NB4 (cell line): ENCODE results near the gene CLMN.

Experiments used
- POLR2A ChIP-seq: IDR thresholded peaks from 2 replicates; pipeline ENCODE4 v1.6.1; 2011; ENCODE audit warnings: mild to moderate bottlenecking; ENCODE audit not compliant: insufficient read length; ENCODE audit errors: extremely low read depth
- TF ChIP-seq, protein P1 (sequence below): IDR thresholded peaks from one replicate; pipeline ENCODE4 v1.5.1; 2012; ENCODE audit warnings: low read depth, low read length

DNA sequence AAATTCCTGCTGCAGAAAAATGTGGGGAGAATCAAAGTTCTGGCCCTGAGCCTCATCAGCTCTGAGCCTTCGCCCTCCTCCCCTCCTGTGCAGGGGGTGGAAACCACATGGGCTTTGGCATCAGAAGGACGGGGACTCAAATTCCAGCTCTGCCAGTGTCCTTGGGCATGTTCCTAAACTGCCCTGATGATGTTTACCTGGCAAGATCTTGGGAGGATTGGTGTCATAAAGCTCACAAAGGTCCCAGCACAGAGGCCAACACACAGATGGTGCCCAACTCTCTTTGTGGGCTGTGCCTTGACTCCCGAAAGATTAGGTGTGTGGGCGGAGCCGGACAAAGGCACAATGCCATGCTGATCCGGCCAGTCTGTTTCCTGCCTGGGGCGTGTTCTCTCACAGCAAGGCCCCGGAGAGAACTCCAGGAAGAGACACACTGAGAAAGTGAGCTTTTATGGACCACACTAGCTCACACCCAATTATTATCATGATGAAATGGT is 20.5 kb upstream of the CLMN start:
- TF ChIP-seq, protein P1, sequence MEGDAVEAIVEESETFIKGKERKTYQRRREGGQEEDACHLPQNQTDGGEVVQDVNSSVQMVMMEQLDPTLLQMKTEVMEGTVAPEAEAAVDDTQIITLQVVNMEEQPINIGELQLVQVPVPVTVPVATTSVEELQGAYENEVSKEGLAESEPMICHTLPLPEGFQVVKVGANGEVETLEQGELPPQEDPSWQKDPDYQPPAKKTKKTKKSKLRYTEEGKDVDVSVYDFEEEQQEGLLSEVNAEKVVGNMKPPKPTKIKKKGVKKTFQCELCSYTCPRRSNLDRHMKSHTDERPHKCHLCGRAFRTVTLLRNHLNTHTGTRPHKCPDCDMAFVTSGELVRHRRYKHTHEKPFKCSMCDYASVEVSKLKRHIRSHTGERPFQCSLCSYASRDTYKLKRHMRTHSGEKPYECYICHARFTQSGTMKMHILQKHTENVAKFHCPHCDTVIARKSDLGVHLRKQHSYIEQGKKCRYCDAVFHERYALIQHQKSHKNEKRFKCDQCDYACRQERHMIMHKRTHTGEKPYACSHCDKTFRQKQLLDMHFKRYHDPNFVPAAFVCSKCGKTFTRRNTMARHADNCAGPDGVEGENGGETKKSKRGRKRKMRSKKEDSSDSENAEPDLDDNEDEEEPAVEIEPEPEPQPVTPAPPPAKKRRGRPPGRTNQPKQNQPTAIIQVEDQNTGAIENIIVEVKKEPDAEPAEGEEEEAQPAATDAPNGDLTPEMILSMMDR: no peak
- no peak for TF ChIP-seq POLR2A
